HG02884 (cell line): ENCODE measurements around the gene ANXA6.

Source experiments
- ATAC-seq: cut with Tn5 transposase; IDR thresholded peaks from one replicate; pipeline ENCODE4 v1.9.1; 2021; ENCODE audit warnings: mild to moderate bottlenecking, moderate library complexity; ENCODE audit not compliant: unreplicated experiment

ANXA6 gene

DNA sequence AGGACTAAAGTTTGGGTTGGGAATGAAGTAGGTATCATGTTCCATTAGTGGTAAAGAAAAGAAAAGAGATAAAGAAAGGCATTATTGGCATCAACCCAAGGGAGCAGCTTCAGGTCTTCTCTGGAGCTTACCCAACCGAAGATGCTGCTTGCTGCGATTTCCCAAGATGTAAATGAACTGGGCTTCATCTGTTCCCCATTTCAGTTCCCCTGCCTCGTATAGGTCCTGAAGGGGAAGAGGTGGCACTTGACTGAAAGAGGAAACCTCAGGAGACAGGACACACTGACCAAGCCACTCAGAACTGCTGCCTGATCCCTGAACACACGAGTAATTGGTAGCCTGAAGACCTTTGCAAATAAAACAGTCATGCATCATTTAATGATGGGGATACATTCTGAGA is 24.6 kb downstream of the ANXA6 start:
- ATAC-seq, result no peak

DNA sequence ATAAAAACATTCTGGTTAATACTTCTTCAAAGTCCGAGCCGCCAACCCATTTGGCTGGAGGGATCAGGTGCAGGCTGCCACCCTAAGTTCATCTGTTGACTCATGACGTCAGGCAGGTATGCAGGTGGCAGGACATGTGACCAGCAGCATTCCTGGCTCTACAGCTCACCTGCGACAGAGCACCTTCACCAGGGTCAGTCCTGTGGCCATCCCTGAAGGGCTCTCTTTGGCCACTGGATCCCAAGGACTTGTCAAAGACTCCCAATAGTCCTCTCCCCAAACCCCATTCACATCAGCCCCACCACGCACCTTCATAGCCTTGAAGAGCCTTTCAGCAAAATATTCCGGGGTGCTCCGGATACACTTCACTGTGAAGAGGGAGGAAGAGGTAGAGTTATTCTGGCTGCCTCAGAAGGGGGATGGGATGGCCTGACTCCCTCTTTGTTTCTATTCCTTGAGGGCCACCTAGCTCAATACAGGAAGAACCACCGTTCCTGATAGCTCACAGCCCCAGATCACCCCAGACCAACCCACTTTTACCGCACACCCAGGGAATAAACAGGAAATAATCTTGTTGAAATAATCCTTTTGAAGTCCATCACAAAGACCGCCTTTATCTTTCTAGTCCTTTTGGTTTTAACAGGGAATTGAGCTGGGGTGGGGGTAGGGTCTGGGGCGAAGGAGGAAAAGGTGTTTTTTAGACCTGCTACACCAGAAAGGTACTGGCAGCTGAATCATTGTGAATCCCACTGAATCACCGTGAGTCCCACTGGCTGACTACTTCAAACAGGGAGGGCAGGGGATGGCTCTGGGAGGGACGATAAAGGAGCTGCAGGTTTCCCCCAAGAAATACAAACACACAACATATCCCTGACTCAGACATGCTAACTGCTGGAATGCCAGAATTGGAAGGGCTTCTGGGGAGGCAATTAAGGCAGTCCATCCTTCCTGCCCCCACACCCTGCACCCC is 26.4 kb downstream of the ANXA6 start:
- ATAC-seq, result no peak

GRCh38 chr5:151130235-151130921 is 27.2 kb downstream of the ANXA6 start:
- no peak for ATAC-seq

- ATAC-seq, result no peak
Measured at GRCh38 chr5:151128817-151129216, 28.8 kb downstream of the ANXA6 start.

- ATAC-seq, result no peak
Measured at GRCh38 chr5:151127926-151128325, 29.7 kb downstream of the ANXA6 start.

DNA sequence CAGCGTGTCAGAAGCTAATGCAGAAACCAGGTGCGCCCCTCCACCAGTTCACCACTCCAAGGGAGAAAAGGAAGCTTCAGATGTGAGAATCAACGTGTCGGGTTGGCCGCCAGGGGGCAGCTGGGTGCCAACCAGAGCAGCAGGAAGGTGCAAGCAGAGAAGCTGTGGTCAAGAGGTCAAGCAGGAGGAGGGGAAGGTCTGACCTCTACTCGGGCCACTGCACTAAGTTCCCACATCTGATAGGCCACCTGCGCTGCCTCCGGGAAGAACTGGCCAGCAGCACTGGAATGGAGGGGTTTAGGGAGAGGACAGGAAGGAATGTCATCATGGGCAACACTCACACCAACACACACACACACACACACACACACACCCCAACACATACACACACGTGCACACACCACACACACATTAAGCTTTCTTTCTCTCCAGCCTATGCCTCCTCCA is 31.4 kb downstream of the ANXA6 start:
- no peak for ATAC-seq

DNA sequence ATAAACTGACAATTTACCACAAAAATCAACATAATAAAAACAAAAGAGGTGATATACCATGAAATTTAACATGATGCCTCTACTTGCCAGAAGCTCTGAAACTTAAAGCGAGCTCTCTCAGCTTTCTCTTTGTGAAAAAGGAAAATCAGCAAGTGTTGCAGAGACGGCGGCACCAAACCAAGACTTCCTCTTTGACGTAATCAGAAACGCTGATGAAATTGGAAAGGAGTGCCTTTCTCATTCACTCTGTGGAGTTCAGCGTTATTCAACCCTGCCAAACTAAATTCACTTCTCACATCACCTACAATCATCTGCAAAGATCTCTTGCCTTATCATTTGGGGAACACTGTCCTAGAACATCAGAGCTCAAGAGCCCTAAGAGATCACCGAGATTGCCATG is 32.2 kb downstream of the ANXA6 start:
- ATAC-seq, result no peak

DNA sequence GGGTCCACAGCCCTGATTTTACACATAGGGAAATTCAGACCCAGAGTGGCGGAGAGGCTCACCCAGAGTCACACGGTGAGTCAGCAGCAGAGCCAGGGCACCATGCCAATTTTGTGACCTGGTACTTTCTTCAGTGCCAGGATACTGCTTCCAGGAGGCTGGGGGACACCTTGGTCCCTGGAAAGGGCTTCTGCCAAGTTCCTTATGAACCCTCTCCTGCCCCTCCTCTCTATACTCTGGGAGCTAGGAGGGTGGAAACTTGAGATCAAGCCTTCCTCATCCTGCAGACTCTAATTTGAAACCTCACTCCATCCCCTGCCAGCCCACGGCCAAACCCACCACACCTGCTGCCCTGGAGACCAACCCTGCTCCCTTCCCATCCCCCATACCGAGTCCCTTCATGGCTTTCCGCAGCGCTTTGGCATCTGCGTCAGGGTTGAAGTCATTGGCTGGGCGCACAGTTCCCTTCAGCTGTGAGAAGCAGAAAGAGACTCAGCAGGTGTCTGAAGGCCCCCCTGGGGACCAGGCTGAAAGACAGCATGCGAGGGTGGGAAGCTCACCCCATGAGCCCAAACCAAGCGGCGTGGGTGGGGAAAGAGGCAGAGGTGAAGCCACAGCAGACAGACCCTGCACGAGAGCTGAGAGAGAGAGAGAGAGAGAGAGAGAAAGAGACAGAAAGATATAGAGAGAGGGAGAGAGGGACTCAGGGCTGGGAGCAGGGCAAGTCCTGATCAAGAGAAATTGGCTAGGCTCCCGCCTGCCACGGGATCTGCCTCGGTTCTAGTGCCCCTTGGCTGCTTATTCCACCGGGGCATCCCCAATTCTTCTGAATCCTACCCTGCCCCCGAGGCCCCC is 33.5 kb downstream of the ANXA6 start:
- peak; percentile 81 for ATAC-seq

DNA sequence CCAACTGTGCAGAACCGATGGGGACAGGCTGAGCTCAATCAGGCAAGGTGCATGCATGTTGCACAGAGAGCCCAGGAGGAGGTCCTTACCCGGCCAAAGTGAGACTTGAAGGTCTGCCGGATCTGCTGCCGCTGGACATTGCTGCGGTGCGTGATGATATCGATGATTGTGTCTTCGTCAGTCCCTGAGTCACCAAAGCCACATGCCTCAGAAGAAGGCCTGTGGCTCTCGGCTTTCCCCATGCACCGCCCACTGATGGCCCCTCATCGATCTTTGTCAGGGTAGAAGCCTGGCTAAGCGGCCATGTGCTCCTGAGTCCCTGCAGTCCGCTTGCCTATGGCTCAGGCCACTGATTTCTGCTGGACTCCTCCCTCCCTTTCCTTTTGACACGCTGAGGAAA is 34.8 kb downstream of the ANXA6 start:
- no peak for ATAC-seq

DNA sequence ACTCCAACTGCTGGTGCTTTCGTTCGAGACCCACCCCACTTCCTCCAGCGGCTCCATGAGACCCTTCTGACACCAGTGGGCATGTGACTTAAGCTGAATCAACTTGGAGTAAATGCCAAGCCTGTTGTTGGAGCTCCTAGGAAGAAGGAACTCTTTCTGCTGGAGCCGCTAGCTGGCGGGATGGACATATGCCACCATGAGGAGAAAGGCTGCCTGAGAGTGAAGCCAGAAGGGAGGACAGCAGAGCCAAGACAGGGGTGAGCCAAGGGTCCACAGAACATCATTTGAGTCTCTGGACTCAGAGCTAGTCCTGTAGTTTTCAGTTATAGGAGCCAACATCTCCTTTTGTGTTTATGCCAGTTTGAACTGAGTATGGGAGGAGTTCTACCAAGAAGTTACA is 35.9 kb downstream of the ANXA6 start:
- ATAC-seq, result no peak

GRCh38 chr5:151121095-151121494 is 36.5 kb downstream of the ANXA6 start:
- no peak for ATAC-seq

- no peak for ATAC-seq
Measured at GRCh38 chr5:151118913-151119575, 38.5 kb downstream of the ANXA6 start.

DNA sequence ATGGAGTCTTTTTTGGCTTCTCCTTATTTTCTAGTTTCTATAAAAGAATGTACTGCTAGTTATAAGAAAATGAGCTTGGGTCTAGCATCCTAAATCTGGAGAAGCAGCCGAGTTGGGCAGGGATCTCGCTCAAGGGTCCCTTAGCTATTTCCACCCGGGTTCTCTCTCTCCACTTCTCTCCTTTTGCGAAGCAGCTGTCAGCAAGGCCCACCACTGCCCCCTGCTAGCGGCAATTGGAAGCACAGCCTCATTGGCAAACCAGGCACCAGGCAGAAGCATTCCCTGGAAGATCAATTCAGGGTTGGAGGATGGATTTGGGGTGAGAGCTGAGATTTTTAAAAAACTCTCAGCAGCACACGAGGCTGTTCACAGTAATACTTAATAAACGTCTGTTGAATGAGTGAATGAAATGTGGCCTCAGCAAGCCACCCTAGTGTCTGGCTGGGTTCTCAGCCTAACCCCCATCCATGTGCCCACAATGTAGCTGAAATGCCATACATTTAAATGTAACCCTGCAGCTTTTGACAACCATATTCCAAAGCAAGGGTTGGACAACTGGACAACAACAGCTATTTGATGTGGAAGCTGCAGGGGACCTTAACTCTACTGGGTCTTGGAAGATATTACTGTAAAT is 42.2 kb downstream of the ANXA6 start:
- ATAC-seq, result peak; percentile 51

- no peak for ATAC-seq
Measured at GRCh38 chr5:151113651-151114050, 43.9 kb downstream of the ANXA6 start.

DNA sequence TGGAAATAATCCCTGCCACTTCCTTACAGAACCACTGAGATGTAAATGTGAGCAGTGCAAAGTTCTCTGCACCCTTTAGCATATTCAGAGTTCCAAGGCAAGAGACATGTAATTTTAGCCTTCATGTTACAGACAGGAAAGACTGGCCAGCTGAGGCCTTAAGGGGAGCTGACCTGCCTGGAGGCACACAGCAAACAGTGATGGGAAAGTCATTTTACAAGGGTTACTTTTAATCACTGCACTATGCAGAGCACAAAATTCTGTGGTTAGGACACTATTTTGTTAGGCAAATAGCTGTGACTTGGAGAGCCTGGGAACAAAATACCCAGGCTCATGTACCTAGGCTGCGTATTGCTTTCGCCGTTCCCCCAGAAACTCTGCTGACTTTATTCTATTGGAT is 46.6 kb downstream of the ANXA6 start:
- no peak for ATAC-seq

DNA sequence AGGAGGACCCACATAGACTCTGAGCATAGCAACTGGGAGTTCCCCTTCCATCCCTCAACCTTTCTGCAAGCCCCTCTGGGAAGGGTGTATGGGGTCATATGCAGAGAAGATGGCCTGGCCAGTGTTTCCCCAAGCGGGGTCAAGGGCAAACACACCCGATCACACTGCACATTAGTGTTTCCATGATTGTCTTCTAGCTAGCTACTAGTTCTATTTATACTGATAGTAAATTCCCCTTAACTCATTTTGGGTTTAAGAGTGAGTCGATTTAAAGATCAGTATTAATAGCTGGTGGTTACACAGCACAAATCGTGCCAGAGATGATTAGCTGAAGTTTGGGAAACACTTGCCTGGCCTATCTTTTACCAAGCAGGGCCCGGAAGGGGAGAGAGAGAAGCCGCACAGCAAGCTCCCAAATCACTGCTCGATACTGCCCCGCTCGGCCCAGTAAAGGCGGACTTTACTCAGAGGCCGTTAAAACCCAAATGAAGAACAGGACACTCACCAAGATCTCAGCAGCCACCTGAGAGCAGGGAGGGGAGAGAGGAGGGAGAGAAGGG is 47.4 kb downstream of the ANXA6 start:
- ATAC-seq, result peak; percentile 48

GRCh38 chr5:151108566-151108965 is 49.0 kb downstream of the ANXA6 start:
- ATAC-seq, result no peak

DNA sequence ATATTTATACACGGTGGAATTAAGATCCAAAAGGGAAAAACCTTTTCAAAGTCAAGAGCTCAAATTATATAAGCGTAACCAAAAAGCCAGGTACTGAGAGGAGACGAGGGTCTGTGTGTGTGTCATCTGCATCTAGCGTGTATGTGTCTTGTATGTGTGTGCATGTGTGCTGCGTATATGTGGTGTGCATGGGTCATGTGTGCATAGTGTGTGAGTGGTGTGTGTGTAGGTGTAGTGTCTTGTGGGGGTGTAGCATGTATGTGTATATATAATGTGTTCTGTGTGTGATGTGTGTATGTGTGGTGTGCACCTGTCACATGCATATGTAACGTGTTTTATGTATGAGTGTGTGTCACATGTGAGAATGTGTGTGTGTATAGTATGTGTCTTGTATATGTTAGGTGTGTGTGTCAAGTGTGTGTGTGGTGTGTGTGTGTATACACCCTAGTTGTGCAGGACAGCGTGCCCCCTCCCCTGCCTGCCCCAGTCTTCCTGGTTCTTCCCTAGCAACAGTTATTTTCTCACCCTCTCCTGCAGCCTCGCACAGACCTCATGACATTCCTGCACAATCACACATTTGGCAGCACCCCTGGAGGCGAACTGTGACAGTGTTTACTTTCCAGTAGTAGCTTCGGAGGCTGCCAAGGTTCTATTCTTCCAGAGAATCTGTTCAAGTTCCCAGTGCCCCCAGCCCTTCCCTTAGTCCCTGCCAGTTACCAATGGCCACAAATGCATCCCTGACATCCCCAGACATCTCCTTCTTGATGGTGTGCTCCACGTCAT is 49.6 kb downstream of the ANXA6 start:
- no peak for ATAC-seq

- ATAC-seq, result no peak
Measured at GRCh38 chr5:151107084-151107483, 50.5 kb downstream of the ANXA6 start.
